HG03196 (cell line): ENCODE measurements around the gene TCAP.
A peak's percentile ranks its signal among the peaks of the same experiment; 100 is the strongest.
"Not testable (repeated sequence)": the region's sequence is repeated elsewhere in the genome, so short reads cannot be mapped to it uniquely, and the experiment has no call there.

Source experiments
- ATAC-seq: cut with Tn5 transposase; IDR thresholded peaks from one replicate; pipeline ENCODE4 v1.9.1; 2021; ENCODE audit not compliant: unreplicated experiment

The TCAP gene

DNA sequence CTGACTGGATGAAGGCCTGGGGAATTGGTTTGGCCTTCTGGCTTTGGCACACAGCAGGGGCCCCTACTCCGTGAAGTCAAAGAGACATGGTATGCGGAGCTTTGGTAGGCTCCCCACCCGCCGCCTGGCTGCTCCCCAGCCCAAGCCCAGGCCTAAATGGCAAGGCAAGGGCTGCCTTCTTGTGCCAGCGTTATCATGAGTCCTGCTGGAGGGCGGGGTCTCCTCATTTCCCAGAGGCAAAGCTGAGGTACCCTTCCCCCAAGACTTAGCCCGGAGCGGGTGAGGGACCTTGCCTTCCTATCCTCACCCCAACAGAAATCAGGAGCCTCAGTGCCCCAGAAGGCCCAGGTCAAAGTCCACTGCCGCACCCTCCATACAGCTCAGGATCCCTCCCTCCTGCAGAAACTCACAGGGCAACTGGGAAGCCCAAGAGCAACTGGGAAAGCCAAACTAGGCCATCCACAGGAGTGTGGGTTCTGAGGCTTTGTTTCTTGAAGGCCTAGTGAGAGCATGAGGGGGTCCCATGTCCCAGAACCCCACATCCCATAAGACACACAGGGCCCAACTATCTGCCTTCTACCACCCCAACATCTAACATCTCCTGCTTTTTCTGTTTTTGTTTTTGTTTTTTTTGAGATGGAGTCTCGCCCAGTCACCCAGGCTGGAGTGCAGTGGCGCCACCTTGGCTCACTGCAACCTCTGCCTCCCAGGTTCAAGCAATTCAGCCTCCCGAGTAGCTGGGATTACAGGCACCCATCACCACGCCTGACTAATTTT, 13.4 kb downstream of the TCAP start:
- ATAC-seq, result no peak

DNA sequence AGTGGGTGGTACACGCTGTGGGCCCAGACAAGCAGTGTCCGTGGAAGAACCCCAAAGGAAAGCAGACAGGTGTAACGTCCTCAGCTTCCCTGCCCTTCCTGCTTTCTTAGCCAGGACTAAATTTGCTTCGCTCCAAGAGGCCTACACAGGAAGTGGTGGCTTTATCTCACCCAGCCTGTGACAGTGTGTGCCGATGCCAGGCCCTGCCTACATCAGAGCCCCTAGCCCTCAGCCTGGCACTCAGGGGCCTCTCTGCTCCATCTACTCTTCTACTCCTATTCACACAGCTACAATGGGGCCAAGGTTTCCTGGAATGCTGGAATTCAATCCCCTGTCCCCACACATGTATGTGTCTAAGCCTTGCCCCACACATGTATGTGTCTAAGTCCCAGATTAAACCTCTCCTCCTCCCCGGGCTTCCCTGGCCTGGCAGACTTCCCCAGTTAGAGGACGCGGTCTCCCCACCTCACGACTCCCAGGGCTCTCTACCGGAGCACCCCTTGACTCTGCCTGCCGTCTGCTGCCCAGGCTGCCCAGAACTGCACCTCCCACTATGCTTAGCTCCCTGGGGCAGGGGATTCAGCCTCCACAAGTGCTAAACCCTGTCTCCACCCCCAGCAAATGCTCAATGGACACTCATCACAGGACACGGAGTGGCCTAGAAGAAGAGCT, 14.5 kb downstream of the TCAP start:
- ATAC-seq, result no peak

DNA sequence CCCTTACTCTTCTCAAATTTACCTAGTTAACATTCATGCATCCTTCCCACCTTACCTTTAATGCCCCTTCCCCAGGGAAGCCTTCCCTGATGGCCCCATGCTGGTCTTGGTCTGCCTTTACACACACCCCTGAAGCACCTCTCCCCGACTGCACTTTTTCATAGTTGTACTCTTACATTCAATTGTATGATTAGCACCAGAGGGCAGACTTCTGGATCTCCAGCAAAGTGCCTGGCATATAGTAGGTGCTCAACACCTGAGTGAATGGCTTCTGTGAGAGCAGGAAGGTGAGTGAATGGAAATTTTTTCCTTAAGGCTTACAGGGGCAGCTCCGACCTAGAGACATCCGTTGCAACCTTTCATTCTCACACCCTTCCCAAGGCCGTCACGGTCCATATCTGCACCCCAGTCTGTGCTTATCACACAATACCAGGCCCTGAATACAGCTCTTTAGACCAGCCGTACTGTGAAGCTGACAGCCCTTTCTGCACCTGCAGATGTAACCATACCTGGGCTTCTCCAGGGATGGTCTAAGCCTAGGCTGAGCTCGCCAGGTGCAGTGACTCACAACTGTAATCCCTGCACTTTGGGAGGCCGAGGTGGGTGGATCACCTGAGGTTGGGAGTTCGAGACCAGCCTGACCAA, 18.3 kb downstream of the TCAP start:
- no peak for ATAC-seq

DNA sequence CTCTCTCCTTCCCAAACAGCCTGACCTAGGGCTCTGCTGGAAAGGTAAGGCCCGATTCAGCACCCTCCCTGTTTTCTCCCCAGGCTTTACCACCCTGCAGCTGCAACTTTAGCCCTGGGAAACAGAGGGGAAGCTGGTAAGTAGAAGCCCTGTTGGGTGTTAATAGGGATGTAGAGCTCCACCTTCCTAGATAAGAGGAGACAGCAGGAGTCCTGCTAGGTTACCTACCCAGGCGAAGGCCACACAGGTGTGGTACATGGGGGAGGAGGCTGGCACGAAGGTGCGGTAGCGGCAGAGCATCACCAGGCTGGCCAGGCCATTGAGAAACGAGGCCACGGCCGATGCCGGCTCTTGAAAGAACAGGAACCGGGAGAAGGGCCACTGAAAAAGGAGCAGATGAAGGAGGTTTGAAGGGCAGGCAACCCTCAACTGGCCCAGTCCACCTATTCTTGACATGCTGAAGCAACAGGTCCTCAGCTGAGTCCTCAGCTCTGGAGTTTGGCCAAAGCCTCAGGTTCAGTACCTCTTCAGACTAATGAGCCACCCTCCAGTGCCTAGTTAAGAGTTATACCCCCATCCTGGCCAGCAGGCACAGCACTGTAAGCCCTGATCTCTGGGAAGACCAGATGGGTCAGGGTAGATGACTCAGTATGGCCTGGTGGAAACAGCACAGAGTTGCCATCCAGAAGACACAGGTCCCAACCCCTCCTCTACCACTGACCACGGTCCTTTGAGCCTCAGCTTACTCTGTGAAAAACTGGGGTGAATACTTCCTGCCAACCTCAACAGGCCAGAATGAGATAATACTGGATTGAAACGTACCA, 19.4 kb downstream of the TCAP start:
- no peak for ATAC-seq

DNA sequence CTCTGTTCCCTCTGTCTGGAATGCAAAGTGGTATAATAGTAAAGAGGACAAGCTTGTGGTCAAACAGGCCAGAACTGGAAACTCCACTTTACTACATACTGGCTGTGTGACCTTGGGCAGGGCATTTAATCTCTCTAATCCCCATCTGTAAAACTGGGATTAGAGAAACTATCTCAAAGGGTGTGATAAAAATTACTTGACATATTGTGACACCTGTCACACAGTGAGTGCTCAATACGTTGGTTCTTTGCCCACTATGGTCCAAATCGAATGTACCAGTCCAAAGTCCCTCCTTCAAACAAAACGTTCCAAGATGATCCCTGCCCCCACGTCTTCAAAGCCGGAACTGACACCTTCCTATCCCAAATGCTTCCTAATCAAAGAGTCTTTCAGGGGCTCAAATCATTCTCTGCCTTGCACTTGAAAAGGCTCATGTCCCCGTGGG, 22.0 kb downstream of the TCAP start:
- no peak for ATAC-seq

DNA sequence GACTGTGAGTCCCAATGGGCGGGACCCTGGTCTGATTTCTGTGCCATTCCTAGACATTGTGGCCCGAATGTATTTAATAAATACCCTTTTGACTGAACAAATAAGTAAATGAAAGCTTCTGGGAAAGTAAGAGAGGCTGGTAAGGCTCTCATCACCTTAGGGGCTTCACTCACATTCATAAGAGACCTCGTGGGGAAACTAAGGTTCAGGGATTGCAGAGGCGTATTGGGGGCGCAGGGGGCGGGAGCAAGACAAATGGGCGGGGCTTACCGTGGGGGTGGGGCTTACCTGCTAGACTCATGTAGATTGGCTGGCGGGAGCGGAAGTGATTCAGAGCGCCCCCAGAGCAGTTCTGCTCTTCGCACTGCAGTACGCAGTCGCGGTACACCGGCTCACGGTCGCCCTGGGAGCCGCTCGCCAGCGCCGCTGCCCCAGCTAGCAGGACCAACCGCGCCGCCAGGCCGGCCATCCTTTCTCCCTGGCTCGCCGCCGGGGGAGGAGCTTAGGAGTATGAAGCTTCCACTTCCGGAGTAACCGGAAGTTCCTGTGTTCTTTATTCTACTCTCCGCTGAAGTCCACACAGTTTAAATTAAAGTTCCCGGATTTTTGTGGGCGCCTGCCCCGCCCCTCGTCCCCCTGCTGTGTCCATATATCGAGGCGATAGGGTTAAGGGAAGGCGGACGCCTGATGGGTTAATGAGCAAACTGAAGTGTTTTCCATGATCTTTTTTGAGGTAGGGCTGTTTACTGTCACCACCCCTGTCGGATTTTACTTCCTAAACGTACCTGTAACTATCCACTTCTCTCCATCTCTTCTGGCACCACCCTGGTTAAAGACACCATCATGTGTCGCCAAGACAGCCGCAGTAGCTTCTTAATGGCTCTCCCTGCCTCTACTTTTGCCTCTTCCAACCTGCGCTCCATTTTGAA, 22.7 kb downstream of the TCAP start, which contains the start of gene PGAP3:
Gene PGAP3, minus strand, starts transcription at position 512 of the 929 bp plus-strand sequence. Its CDS starts 43 bp downstream, at position 469.
- peak; percentile 83 for ATAC-seq

DNA sequence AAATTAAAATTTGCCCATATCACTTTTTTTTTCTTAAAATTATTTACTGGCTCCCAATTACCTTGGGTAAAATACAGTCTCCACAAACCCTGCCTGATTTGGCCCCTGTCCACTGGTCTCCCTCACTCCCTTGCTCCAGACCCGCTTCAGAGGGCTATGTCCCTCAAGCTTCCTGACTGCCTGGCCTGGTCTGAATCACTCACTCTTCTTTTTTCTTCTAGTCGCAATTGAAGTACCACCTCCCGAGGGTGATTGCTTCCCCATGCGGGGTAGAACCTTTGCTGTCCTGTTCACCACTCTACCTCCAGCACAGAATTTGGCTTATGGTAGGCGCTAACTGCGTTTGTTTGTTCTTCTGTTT, 23.3 kb downstream of the TCAP start:
- no peak for ATAC-seq

DNA sequence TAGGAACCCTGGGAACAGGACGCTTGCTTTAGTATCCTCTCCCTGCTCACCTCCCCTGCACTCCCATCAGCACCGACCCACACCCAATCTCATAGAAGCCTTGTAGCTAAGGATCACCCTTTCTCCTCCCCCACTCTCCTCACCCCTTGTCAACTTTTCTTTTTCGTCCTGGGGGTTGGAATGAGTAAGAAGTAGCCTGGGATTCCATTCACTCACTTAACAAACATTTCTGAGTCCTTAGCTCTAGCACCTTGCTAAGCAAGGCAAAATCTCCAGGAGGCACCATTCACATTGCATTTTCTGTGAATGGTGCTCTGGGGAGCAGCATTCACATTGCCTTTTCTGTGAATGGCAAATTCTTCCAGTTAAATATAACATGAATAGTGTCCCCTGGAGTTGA, 23.8 kb downstream of the TCAP start:
- ATAC-seq, result no peak

DNA sequence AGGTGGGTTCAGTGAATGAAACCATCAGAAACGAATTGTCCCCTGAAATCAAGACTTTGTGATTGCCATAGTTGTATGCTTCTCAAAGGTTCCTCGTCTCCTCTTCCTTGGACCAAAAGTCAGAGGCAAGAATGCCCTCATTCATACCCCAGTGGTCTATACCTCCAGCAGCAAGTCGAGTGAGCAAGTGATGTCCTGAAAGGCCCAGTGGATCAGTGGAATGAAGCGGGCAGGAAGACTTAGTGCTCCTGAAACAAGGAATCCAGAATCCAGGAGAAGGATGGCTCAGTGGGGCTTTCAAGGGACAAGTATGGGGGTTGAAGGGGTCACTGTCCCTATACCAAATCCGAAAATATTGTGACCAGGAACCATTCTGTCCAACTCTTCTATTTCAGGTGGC, 29.4 kb downstream of the TCAP start:
- no peak for ATAC-seq

DNA sequence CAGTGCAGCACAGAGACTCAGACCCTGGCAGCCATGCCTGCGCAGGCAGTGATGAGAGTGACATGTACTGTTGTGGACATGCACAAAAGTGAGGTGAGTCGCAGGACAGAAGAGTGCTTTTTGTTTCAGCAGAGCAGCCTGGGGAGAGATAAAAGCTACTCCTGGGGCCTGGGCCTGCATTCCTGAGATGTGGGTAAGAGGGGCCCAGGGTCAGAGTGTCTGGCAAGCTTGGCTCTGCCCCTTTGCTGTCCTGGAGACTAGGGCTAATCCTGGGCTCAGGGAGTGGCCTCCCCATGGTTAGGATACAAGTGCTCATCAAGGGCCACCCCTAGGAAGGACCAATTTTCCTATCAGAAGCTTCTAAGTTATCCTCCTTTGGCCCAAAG, 29.9 kb downstream of the TCAP start:
- ATAC-seq, result no peak

DNA sequence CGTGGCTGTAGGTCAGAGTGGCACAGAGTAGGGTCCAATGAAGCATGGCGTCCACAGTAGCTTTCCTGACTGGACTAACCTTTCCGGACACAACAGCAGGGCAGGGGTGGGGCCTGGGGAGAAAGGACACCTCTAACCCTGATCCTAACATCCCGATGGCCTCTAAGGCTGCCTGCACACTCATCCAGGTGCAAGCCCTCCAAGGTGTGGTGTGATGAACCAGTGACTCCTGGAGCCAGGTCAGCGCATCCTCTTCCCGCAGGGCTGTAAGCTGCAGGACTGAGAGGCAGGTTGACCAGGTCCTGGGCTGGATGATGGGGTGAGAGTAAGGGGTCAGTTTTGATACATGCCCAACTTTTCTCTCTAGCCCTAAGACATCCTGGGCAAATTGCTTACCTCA, 31.6 kb downstream of the TCAP start:
- no peak for ATAC-seq

DNA sequence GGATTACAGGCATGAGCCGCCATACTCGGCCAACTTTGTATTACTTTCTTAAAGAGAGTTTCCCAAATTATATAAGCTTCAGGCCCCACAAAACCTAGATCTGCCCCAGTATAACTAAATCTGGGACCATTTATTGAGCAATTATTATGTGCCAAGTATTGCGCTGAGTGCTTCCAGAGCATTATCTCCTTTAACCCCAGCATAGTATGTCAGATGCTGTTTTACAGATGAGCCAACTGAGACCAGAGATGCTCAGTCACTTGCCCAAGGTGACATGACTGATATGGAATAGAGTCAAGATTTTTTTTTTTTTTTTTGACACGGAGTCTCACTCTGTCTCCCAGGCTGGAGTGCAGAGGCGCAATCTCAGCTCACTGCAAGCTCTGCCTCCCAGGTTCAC, 32.8 kb downstream of the TCAP start:
- ATAC-seq, result no peak

DNA sequence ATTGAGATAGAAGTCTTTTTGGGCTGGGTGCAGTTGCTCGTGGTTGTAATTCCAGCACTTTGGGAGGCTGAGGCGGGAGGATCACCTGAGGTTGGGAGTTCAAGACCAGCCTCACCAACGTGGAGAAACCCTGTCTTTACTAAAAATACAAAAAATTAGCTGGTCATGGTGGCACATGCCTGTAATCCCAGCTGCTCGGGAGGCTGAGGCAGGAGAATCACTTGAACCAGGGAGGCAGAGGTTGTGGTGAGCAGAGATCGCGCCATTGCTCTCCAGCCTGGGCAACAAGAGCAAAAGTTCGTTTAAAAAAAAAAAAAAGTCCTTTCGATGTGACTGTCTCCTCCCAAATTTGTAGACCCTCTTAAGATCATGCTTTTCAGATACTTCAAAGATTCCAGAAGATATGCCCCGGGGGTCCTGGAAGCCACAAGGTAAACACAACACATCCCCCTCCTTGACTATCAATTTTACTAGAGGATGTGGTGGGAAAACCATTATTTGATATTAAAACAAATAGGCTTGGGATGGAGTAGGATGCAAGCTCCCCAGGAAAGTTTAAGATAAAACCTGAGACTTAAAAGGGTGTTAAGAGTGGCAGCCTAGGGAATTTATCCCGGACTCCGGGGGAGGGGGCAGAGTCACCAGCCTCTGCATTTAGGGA, 34.1 kb downstream of the TCAP start:
- not testable (repeated sequence) for ATAC-seq

DNA sequence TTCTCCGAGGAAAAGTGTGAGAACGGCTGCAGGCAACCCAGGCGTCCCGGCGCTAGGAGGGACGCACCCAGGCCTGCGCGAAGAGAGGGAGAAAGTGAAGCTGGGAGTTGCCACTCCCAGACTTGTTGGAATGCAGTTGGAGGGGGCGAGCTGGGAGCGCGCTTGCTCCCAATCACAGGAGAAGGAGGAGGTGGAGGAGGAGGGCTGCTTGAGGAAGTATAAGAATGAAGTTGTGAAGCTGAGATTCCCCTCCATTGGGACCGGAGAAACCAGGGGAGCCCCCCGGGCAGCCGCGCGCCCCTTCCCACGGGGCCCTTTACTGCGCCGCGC, 34.6 kb downstream of the TCAP start, which contains the start of gene ERBB2:
Gene ERBB2, plus strand, starts transcription at position 247 of the 330 bp plus-strand sequence. CDS start 175 bp downstream, outside the sequence.
- no peak for ATAC-seq

DNA sequence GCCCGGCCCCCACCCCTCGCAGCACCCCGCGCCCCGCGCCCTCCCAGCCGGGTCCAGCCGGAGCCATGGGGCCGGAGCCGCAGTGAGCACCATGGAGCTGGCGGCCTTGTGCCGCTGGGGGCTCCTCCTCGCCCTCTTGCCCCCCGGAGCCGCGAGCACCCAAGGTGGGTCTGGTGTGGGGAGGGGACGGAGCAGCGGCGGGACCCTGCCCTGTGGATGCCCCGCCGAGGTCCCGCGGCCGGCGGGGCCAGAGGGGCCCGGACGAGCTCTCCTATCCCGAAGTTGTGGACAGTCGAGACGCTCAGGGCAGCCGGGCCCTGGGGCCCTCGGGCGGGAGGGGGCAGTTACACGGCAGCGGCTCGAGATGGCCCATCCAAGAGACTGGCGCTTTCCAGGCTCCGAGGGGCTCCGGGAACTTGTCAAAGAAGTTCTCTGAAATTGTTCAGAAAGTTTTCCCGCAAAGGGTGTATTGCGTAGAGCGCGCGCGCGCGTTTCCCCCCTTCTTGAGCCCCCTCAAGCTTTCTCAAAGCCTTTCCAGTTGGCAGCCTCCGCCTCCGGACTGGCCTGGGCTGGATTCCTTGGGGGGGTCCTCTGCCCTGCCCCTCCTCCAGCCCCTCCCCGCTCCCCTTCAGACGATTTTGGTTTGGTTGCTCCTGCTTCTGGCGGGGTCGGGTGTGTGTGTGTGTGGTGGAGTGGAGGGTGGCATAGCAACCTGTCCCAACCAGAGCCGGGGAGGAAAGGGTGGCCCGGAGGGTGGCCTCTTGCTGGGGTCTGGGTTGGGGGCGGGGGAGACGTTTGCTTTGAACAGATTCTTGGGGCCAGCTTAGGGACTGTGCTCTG, 35.2 kb downstream of the TCAP start:
- ATAC-seq, result no peak

DNA sequence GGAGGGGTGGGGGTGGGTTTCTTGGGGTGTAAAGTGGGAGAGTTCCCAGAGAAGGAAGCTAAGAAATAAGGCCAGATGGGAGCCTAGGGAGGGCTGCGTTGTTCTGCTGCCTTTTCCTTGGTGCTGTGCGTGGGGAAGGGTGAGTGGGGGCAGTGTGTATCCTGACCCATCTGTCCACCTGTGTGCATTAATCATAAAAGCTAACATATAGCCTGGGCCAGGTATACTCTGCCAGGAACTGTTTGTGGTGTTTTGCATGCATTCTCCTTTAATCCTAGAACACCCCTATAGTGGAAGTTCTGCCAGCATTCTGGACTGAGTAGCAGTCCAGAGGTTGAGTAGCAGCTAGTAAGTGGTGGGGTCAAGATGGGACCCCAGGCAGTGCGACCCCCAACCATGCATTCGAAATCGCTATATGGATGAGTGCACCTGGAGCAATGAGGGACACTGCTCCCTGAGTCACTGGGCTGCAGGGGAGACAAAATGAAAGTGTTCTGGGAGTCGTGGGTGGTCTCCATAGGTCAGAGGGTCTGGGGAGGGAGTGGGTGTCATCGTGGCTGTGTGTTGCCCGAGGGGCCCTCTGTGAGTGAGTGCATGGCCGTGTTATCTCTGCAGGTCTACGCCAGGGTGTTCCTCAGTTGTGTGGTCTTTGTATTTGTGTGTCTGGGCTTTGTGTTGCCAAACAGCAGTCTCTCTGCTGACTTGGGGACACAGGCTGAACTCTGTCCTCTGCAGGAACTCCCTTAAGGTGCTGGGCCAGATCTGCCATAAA, 36.0 kb downstream of the TCAP start:
- no peak for ATAC-seq

DNA sequence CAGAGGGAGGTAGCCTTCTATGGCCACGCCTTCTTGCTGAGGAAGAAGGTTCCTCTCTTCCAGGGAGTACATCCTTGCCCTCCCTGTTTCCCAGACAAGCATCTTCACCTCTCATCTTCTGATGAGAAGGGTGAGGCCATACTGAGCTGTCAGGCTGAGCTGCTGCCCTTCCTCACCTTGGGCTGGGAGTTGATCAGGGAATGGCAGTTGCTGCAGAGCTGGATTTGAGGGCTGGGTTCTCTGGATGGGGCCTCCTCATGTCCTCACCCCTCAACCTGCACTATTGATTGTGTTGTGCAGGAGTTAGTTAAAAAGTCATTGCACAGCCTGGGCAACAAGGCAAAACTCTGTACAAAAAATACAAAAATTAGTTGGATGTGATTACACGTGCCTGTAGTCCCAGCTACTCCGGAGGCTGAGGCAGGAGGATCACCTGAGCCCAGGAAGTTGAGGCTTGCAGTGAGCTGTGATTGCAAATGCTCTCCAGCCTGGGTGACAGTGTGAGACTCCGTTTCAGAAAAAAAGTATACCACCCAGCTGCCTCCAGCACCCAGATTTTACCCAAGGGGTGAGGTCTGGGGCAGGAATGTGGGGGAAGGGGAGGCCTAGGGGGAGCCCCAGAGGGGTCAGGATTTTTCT, 36.8 kb downstream of the TCAP start:
- ATAC-seq, result no peak
